ENCODE results near the gene PIEZO2. TPM values are rescaled to one million over a fixed set of nuclear protein-coding genes. Genes with fewer than 3 reads are reported as not detected.
"Not testable (repeated sequence)": the region's sequence is repeated elsewhere in the genome, so short reads cannot be mapped to it uniquely, and the experiment has no call there.

The PIEZO2 gene
- polyA plus RNA-seq, 10 donors, result 22.1 to 56.5 (median 46.2) TPM

DNA sequence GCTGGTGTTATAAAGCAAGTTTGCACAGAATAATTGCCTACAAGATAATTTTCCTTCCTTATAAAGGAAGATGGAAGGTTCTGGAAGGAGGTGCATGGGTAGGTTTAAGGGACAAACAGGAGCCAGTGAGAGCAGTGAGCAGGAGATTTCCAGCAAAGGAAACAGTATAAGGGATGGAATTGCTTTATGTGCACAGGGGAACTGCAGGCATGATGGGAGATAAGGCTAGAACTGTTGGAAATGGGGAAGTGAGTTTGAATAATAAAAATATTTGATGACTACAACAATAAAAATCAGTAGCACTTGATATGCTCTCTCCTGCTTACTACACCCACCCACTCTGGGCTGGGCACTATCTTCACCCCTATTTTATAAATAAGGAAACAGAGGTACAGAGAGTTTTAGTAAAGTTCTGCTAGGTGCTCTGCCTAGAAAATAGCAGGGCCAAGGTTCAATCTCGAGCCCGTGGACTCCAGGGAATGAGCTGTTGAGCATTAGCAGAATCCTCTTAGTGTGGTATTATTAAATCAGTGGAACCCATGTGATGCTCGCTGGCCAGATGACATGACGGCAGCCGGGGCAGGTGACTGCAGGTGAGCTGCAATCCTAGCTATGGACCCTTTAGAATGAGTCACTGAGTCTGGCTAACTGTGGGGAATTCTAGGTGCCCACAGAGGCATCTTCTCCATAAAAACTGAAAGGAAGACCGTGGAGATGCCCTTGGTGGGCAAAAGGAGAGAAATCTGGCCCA lies 302.5 kb downstream of the PIEZO2 start:
- DNase-seq, result no peak

DNA sequence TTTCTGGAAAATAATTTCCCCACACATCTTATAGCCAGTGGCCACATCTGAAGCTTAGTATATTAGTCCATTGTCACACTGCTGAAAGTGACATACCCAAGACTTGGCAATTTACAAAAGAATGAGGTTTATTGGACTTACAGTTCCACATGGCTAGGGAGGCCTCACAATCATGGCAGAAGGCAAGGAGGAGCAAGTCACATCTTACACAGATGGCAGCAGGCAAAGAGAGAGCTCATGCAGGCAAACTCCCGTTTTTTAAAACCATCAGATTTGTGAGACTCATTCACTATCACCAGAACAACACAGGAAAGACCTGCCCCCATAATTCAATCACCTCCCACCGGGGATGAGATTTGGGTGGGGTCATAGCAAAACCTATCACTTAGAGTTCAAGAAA lies 303.3 kb downstream of the PIEZO2 start:
- DNase-seq, result not testable (repeated sequence)

DNA sequence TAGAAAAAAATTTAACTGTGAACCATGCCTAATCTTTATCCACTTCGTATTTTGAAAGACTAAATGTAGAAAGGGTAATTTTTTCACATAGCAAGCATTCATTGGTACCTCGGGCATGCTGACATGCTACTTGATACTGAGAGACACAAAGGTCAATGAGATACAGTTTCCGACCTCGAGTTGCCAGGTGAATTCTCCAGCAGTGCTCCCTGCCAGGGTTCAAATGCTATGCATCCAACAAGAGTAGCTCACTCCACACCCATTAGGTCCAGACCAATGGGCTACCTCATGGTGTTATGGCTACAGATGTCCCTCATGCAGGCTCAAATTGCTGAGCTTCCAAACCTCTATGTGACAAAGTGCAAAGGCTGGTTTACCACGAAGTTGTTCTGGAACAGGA lies 305.8 kb downstream of the PIEZO2 start:
- no peak for DNase-seq

DNA sequence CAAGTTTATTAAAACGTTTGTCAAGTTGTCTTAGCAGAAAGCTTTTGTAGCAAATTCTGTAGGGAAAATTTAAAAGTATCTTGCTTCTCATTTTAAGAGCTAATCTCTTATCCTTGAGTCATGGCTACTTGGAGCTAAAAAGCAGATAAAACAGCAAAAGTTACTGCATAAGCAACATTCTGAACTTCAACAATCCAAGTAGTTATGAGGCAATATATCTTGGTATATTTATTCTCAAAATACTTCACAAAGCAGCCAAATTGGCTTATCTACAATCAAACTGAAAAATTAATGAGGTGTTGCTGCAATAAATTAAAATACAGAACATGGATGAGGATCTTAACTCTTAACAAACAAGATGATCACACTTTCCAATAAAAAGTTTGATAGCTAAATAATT lies 306.5 kb downstream of the PIEZO2 start:
- DNase-seq, result no peak

DNA sequence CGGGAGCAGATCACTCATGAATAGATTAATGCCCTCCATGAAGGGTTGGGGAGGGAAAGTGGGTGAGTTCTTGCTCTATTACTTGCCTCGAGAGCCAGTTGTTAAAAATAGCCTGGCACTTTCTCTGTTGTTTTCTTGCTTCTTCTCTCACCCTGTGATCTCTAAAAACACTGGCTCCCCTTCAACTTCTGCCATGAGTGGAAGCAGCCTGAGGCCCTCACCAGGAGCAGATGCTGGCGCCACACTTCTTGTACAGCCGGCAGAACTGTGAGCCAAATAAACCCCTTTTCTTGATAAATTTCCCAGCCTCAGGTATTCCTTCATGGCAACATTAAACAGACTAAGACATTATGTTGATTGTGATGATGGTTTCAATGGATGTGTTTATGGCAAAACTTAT lies 307.0 kb downstream of the PIEZO2 start:
- no peak for DNase-seq

DNA sequence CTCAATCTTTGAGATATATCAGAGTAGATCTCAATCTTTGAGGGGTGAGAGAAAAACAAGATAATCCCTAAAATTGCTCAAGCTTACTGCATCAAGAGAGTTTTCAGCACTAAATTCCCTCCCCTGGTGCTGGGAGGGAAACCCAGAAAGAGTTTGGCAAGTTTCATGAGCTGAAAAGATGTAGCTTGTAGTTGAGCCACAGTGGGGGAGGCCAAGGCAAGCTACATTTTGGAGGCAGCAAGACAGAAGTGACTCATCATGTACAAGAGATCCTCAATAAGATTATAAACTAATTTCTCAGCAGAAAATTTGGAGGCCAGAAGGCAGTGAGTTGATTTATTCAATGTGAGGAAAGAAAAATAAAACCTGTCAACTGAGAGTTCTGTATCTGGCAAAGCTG lies 308.2 kb downstream of the PIEZO2 start:
- peak in 2 of 3 donors; percentile 51 to 64 for DNase-seq

DNA sequence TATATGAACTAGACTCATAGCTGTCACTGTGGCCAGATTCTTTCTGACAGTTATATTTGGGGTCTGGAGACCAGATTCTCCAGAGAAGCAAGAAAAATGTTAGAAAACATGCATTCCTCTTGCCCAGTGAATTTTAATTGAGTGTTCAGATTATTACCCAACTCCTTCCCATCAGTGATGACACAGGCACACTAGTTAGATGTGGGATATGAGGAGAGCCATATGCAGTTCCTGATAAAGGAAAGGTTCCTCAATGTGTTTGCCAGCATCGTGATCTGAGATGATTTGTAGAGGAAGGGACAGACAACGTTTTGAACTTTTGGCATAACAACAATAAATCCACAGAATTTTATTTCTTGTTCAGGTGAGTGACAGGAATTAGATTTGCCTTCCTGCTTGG lies 308.6 kb downstream of the PIEZO2 start:
- DNase-seq, result no peak

DNA sequence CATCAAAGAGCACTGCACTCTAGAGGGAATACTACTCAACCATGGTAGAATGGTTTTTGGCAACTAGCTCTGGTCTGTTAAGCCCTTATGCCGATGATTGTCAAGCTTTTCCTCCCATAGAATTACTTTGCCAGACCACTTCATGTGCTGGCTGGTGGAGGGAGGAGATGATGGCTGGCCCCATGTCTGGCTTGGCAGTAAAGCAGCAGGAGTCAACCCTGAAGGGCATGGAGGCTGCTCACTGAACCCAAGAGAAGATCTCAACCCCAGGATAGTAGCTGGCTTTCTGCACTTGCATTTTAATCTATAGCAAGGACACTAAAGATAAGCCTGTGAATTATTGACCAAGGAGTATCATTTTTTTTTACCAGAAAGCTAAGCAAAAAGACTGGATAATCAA lies 309.9 kb downstream of the PIEZO2 start:
- DNase-seq, result no peak

DNA sequence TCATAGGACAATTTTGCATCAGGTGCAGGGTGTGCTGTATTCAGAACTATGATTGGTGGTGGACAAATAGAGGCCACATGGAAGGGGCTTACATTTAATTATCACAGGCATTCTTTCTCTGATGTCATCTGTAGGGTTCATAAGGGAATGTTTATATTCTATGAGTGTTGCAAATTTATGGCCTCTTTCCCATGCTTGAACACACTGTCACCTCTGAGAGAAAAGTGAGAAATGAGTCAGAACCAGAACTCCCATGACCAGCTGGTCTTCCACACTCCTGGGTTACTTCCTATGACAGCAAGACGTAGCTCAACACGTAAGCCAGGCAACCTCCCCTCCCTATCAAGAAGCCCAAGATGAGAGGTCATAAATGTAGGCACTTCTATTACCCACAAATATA lies 310.8 kb downstream of the PIEZO2 start:
- DNase-seq, result no peak

DNA sequence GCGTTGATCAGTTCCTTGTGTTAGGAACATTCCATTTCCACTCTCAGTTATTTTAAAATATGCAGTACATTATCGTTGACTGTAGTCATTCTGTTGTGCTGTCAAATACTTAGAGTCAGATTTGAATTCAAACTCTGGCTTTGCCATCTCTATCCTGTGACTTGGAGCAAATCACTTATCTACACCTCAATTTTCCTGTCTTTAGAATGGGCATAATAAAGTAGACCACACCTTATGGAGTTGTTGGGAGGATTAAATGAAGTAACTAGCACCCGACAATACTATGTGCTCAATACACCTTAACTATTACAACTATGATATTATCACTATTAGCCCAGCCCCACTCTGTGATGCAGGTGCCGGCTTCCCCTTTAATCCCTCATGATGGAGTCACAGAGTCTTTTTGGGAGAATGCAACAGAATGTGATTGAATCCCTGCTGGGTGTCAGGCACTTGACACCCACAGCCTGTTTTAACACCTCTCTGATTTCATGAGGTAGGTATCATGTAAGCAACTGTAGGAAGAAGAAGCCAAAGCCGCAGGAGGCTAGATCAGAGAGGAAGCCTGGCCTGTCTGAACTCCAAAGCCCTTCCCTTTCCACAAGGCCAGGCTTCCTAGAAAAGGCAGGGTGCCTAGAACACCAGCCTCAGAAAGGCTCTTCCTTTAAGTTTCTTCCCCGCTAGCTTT lies 315.1 kb downstream of the PIEZO2 start:
- DNase-seq, result no peak

DNA sequence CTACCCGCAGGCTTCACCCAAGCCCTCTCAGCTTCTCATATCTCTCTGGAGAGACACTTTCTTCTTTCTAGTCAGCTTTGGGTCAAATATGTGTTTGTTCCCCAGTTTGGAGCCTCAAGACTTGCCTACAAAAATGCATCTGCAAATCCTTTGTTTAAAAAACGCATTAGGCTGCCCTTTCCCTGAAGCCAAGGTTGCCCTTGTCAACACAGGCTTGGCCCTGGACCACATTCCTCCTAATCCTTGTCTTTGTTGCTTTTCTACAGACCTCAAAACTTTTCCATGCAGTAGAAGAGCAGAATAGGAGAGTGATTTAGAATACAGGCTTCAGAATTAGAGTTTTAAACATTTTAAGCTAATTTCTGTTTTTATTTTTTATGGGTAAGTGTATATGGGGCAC lies 315.7 kb downstream of the PIEZO2 start:
- DNase-seq, result no peak

DNA sequence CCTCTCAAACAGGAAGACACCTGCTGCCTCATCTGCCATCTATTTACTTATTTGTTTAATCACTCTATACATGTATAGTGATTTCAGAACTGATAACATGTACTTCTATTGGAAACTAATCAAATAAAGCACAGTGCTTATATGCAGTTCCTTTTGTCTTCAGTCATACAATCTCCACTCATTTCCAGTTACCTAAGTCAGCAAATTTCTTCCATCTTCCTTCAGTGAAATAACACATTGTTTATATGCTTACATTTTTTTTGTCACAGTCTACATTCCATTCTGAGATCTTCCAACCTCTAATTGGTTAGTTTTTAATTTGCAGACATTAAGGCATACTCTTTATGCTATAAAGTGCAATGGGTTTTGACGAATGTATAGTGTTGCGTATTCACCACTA lies 323.0 kb downstream of the PIEZO2 start:
- DNase-seq, result no peak

DNA sequence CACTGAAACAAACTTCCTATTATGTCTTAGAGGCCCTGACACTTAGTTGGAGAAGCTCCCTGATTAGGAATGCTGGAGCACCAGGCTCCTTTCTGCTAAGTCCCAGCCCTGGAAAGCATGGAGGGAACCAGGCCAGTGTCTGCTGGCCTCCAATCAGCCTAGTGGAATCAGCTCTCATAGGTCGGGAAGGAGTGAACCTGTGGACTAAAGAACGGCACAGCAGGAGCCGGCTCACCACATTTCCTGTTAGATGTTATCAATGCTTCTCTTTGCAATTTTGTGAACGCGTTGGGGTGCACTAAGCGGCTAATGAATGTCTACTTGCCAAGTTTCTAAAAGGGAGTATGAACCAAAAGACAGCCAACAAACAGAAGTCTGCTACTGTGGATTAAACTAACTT lies 326.9 kb downstream of the PIEZO2 start:
- peak in 2 of 3 donors; percentile 49 to 54 for DNase-seq

DNA sequence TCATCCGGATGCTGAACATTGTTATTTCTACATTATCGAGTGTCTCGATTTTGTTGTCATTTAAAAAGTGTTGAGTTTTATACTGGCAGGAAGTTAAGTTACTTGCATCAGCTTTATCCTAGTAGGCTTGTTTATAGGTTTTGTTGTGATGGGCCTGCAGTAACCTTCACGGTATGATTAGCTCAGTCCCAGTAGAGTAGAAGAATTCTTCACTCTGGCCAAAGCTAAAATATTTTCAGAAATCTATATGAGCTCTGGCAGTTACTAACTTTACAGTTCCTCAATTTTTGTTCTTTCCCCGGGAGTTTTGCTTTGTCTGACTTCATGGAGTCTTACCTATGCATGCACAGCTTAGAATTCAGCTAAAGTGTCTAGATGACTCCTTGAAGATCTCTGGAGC lies 328.7 kb downstream of the PIEZO2 start:
- peak in 2 of 3 donors; percentile 39 to 63 for DNase-seq

DNA sequence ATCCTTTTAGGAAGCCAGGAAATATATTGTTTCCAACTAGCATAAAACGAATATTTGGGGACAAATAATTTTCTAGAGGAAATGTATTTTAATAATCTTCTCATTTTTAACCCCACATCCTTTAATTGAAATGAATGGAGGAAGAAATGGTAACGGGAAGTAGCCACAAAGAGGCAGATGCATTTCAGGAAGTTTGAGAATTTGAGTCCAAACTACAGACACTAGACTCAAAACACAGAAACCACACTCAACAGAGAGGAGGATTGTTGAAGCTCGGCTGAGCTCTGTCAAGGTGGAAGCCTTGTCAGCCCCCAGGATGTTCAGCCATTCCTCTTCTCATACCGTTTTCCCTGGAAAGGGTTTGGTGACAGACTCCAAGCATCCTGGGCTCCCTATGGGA lies 335.0 kb downstream of the PIEZO2 start:
- no peak for DNase-seq

DNA sequence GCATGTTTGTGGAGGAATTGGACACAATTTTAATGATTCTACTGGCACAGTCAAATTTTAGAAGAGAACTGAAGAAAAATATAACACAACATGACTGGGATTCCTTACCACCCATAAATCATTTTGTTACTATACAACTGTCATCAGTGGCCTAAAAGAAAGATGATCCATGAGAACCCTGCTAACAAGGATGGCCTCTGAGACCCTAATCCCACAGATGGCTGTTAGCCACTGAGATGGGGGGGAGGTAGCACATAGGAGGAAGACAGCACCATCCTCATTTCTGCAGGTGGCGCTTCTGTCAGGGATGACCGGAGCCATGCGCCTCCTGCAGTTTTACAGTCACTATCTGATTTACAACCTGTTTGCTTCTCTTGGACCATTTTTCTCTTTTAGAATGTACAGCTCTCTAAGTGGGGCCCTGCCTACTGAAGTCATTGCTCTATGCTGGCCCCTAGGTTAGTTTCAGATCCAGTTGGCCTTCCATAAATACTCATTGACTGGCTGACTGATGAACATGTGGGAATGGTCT lies 343.7 kb downstream of the PIEZO2 start:
- DNase-seq, result no peak

DNA sequence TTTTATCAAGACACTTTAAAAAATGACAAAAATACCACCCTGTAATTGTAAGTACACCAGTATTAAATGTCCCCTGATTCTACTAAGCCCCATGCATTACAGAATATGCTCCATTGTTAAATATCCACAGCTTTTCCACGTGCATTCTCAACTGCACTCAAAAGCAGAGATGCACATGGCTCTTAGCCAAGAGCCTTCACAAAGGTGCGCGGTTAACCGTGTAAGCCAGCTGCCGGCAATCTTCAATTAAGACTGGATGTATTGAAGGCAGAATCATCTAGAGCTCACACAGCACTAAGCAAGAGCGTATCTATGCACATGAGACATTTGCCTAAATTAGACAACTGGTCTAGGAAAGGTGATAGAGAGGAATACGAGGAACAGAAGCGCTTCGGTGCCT lies 345.2 kb downstream of the PIEZO2 start:
- no peak for DNase-seq

DNA sequence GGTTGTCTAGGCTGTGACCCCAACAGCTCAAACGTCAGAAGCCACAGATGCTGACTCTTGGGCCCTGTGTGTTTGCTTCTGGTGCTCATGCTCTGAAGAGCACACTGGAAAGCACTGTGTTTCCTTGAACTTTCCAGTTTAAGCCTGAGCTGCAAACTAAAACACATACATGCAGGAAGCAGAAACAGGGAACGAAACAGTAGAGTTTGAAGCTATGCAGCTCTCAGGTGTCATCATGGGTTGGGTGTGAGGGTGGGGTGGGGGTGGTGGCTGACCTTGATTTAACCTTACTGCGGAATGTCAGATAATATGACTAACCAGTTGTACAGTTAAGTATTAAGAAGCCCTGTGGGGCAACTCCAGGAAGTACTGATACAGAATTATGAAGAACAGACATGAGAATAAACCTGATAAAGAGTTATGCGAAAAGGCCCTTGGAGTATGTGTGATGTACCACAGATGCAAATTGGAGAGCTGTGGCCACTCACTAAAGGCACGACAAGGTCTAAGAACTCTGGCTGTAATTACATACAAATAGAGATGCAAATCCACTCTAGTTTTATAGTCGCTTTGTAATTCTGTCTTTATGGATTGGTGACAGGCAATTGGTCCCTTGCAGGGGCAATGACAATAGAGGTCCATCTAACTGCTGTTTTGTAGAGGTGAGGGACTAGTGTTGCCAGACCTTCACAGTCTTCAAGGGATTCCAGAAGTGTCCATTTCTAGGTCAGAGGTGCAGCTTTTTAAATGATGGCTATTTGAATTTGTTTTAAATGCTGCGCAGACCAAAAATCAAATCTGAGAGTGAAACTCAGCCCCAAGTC lies 350.4 kb downstream of the PIEZO2 start:
- peak in 1 of 3 donors; percentile 21 for DNase-seq

DNA sequence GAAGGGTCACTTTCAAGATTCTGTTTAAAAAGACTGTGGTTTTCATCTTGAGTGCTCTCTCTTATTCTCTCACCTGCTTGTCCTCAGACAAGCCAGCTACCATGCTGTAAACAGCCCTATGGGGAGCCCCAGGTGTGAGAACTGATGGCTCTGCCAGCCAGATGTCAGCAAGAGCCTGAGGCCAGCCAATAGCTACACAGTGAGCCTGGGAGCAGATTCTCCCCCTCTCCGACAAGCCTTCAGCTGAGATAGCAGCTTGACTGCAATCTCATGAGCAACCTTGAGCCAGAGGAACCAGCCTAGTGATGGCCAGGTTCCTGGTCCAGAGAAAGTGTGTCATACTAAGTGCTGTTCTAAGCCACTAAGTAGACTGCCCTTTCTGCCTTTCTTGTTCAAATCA lies 351.5 kb downstream of the PIEZO2 start:
- no peak for DNase-seq

DNA sequence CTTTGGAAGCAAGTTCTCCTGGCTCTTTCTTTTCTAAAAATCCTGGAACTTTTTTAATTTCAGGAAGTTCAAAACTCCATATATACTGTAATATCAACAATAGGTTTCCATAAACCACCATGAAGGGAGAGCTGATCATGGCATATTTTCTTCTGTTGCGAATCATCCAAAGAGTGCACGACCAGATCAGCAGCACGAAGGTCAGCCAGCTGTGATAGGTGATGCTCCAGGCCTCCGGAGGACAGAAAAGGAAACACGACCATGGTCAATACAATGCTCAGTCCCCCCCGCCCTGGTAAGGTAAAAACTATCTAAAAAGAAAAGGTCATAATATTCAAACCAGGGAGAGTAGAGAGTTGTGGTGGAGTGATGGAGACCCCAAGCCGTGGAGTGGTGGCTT lies 354.6 kb downstream of the PIEZO2 start:
- no peak for DNase-seq

DNA sequence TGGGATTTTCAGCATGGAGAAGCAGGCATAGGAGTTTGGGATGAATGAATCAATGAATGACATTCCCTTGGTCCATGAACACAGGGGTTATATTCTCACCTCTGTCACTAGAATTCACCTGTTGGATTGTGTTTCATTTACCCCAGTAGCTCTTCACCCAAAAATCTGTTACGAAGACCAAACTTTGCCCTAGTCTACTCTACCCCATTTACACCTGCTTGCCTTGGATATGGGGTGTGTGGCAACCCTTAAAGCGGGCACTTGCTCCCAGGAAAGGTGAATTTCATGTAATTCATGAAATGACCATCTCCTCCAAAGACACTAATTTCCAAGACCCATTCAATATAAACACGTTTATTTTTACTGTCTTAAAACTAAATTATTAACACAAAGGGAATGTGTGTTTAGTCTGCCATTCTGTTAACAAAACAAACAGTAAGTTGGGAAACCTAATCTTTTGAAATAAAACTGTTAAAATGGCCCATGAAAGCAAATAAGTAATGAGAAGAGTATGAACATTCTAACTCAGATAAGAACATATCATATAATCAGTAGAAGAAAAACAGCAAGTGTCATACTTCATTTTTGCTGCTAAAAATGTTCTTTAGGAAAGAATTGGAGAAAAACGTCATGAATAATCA lies 355.5 kb downstream of the PIEZO2 start:
- DNase-seq, result no peak

DNA sequence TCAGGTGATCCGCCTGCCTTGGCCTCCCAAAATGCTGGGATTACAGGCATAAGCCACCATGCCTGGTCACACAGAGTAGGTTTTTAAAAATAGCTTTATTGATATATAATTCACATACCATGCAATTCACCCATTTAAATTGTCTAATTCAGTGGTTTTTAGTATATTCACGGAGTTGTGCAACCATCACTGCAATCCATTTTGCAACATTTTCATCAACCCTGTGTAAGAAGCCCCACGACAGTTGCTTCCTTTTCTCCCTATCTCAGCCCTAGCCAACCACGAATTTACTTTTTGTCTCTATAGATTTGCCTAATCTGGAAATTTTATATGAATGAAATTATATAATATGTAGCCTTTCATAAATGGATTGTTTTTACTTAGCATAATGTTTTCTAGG lies 357.2 kb downstream of the PIEZO2 start:
- DNase-seq, result no peak

Measured in muscle of back (tissue), 11 donors.